ENCODE data around the gene MARCO. TPM values are rescaled to one million over a fixed set of nuclear protein-coding genes. Genes with fewer than 3 reads are reported as not detected.

The MARCO gene
- total and polyA plus RNA-seq, 8 donors = 0.45 to 16.3 (median 2.0) TPM; not detected in 1

GRCh38 chr2:118991554-118991953 is 49.6 kb downstream of the MARCO start:
- H3K27ac ChIP-seq = no peak overlapping the region
- intact Hi-C loops (cut with DNase I; ENCODE audit: low total_unique reads) = no loop called here
- peak in 1 of 2 donors; percentile 7 for DNase-seq
- H3K4me3 ChIP-seq = no peak overlapping the region
- H3K9me3 ChIP-seq = no peaks in the 10 kb centered on the region
- WGBS, 5 donors = 73 to 100% (median 79%) methylated on average over 1 of the region's 1 CpG
- TF ChIP-seq EP300 (IDR thresholded peaks at IDR 0.05) (no peak), CTCF (IDR thresholded peaks at IDR 0.05) (no peak), POLR2AphosphoS5 (IDR thresholded peaks at IDR 0.05) (no peak), POLR2A (IDR thresholded peaks at IDR 0.05) (no peak)
- H3K4me1 ChIP-seq = no peaks in the 10 kb centered on the region
- H3K36me3 ChIP-seq = no peaks in the 10 kb centered on the region
- H3K27me3 ChIP-seq = peaks cover 0 to 18% (median 0%) of the 10 kb centered on the region in 3 donors

- H3K4me3 ChIP-seq = no peak overlapping the region
- peaks cover 0 to 18% (median 0%) of the 10 kb centered on the region in 3 donors for H3K27me3 ChIP-seq
- no peaks in the 10 kb centered on the region for H3K9me3 ChIP-seq
- H3K36me3 ChIP-seq = no peaks in the 10 kb centered on the region
- intact Hi-C loops (cut with DNase I; ENCODE audit: low total_unique reads) = no loop called here
- 71 to 81% (median 81%) methylated on average over 13 of the region's 13 CpGs for WGBS, 5 donors
- TF ChIP-seq CTCF (IDR thresholded peaks at IDR 0.05) = no peak
- TF ChIP-seq POLR2A (IDR thresholded peaks at IDR 0.05) = no peak
- TF ChIP-seq POLR2AphosphoS5 (IDR thresholded peaks at IDR 0.05) = no peak
- TF ChIP-seq EP300 (IDR thresholded peaks at IDR 0.05) = no peak
- H3K27ac ChIP-seq = no peak overlapping the region
- DNase-seq = peak in 1 of 2 donors; percentile 10
- no peaks in the 10 kb centered on the region for H3K4me1 ChIP-seq
Measured at GRCh38 chr2:118992740-118993391, 50.9 kb downstream of the MARCO start.

- intact Hi-C loops (cut with DNase I; ENCODE audit: low total_unique reads) = no loop called here
- Histone ChIP-seq H3K9me3 (no peaks in the 10 kb centered on the region), H3K27ac (no peak overlapping the region), H3K27me3 (peaks cover 0 to 17% (median 0%) of the 10 kb centered on the region in 3 donors), H3K4me1 (no peaks in the 10 kb centered on the region), H3K36me3 (no peaks in the 10 kb centered on the region), H3K4me3 (no peak overlapping the region)
- TF ChIP-seq POLR2A (IDR thresholded peaks at IDR 0.05) = no peak
- TF ChIP-seq EP300 (IDR thresholded peaks at IDR 0.05) = no peak
- TF ChIP-seq POLR2AphosphoS5 (IDR thresholded peaks at IDR 0.05) = no peak
- no peak for TF ChIP-seq CTCF (IDR thresholded peaks at IDR 0.05)
- DNase-seq = peak in 1 of 2 donors; percentile 14
- WGBS, 5 donors = 85 to 89% (median 88%) methylated on average over 4 of the region's 4 CpGs
Measured at GRCh38 chr2:118993392-118993752, 51.4 kb downstream of the MARCO start.

- Histone ChIP-seq H3K4me1 (no peaks in the 10 kb centered on the region), H3K27ac (no peak overlapping the region), H3K9me3 (no peaks in the 10 kb centered on the region), H3K27me3 (peaks cover 0 to 11% (median 0%) of the 10 kb centered on the region in 3 donors), H3K36me3 (no peaks in the 10 kb centered on the region), H3K4me3 (no peak overlapping the region)
- DNase-seq = peak in 1 of 2 donors; percentile 3
- no peak for TF ChIP-seq POLR2AphosphoS5 (IDR thresholded peaks at IDR 0.05)
- TF ChIP-seq CTCF (IDR thresholded peaks at IDR 0.05) = no peak
- intact Hi-C loops (cut with DNase I; ENCODE audit: low total_unique reads) = no loop called here
- 85 to 90% (median 88%) methylated on average over 14 of the region's 14 CpGs for WGBS, 5 donors
Measured at GRCh38 chr2:118994172-118994700, 52.2 kb downstream of the MARCO start.

Data from stomach (tissue), 9 donors.